Glutamatergic neuron (in vitro differentiated cells): ENCODE measurements around the gene ISG20. TPM values are rescaled to one million over a fixed set of nuclear protein-coding genes. Genes with fewer than 3 reads are reported as not detected.

Experiments used
- DNase-seq: peaks from one replicate; pipeline ENCODE4 v3.0.0; 2022
- H3K27ac Mint-ChIP-seq: one replicate; pipeline ENCODE4 v1.8.0; 2020; ENCODE audit warnings: mild to moderate bottlenecking, mixed read lengths, inconsistent platforms; ENCODE audit not compliant: unreplicated experiment
- H3K27me3 Mint-ChIP-seq: one replicate; pipeline ENCODE4 v1.8.0; 2020; ENCODE audit warnings: mild to moderate bottlenecking, moderate library complexity, mixed read lengths, inconsistent platforms; ENCODE audit not compliant: unreplicated experiment
- H3K36me3 Mint-ChIP-seq: one replicate; pipeline ENCODE4 v1.8.0; 2020; ENCODE audit warnings: mild to moderate bottlenecking, mixed read lengths, inconsistent platforms; ENCODE audit not compliant: unreplicated experiment
- H3K4me1 Mint-ChIP-seq: one replicate; pipeline ENCODE4 v1.8.0; 2020; ENCODE audit warnings: mild to moderate bottlenecking, low read depth, mixed read lengths, inconsistent platforms; ENCODE audit not compliant: unreplicated experiment
- H3K4me3 Mint-ChIP-seq: one replicate; pipeline ENCODE4 v1.8.0; 2020; ENCODE audit warnings: mild to moderate bottlenecking, mixed read lengths, inconsistent platforms; ENCODE audit not compliant: unreplicated experiment
- H3K9me3 Mint-ChIP-seq: one replicate; pipeline ENCODE4 v1.8.0; 2020; ENCODE audit warnings: mild to moderate bottlenecking, moderate library complexity, mixed read lengths, inconsistent platforms; ENCODE audit not compliant: unreplicated experiment
- CTCF ChIP-seq: fragments of 200-600 bp; sonication (generic); IDR thresholded peaks from one replicate; pipeline ENCODE4 v1.5.0; 2021; ENCODE audit not compliant: partially characterized antibody, unreplicated experiment
- total RNA-seq: library from RNA; stranded (reverse); fragmentation: NEBNext Ultra II Directional; extraction: Animal tissue kit (Norgen Biotek cat#: 25700); gene quantifications from one replicate; pipeline ENCODE4 v1.2.1, GENCODE V29; 2021; ENCODE audit not compliant: unreplicated experiment

Gene ISG20
- total RNA-seq, 1 donor from 2014 or later, result 1.1 TPM

DNA sequence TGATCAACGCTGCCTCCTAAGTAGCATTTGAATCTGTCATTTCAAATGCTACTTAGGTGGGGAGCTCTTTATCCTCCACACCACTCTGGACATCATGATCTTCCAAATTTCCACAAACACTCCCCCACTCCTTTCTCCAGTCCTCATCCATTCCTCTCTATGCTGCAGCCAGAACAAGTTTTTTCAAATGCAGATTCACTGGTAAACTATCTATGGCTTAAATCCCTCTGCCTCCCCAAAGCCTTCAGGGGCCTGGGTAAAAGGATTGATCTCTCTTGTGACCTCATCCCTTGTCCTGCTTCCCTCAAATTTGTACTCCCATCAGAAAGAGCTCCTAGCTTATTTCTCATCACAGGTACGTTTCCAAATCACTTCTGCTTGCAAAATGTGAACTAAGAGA lies 19.0 kb upstream of the ISG20 start:
- H3K9me3 Mint-ChIP-seq, result no peaks in the 10 kb centered on the region
- no peaks in the 10 kb centered on the region for H3K36me3 Mint-ChIP-seq
- no peak overlapping the region for H3K27ac Mint-ChIP-seq
- no peak for DNase-seq
- TF ChIP-seq CTCF, result no peak
- H3K27me3 Mint-ChIP-seq, result peaks cover 1% of the 10 kb centered on the region
- H3K4me1 Mint-ChIP-seq, result peaks cover 11% of the 10 kb centered on the region
- peak overlapping the region; percentile 30 for H3K4me3 Mint-ChIP-seq

DNA sequence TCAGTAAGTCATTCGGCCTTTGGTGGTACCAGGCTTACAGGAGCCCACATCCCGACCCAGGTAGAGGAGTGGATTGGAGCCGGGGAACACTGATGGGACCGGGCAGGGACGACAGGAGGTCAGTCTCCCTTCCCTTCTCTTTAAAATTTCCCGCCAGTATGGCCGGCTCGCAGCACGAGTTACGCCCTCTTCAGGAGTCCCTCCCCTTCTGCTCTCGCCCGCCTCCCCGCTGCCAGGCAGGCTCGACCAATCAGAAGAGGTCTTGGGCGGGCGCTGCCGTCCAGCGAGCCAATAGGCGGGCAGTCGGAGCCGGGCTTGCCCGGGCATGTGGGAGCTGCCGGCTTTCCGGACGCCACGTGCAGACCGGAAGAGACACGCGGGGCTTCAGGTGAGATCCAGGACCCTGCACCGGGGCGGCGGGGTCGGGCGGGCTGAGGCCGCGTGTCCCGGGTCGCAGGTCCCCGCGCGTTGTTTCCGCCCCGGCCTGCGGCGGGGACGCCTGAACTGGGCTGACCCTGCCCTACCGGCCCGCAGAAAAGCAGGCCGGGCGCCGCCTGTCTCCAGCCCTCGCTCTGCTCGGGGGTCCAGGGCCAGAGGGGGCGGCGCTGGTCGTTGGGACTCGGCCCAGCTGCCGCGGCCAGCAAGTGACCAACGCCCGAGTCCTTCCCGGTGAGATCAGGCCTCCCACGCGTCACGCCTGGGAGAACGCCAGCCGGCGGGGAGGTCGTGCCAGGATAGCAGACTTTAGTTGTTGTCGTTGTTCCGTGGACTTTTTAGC lies 17.6 kb upstream of the ISG20 start, which contains the start of gene AEN:
TSS of gene AEN (plus strand) at position 346 of the 778 bp plus-strand sequence. CDS start 4,870 bp downstream, outside the sequence.
- H3K27me3 Mint-ChIP-seq, result peaks cover 1% of the 10 kb centered on the region
- TF ChIP-seq CTCF, result no peak
- peak within 1 kb of the TSS; percentile 90 for H3K4me3 Mint-ChIP-seq
- H3K9me3 Mint-ChIP-seq, result no peaks in the 10 kb centered on the region
- peak; percentile 97 for DNase-seq
- H3K4me1 Mint-ChIP-seq, result peaks cover 11% of the 10 kb centered on the region
- H3K27ac Mint-ChIP-seq, result peak within 1 kb of the TSS; percentile 79
- no peaks in the 10 kb centered on the region for H3K36me3 Mint-ChIP-seq

DNA sequence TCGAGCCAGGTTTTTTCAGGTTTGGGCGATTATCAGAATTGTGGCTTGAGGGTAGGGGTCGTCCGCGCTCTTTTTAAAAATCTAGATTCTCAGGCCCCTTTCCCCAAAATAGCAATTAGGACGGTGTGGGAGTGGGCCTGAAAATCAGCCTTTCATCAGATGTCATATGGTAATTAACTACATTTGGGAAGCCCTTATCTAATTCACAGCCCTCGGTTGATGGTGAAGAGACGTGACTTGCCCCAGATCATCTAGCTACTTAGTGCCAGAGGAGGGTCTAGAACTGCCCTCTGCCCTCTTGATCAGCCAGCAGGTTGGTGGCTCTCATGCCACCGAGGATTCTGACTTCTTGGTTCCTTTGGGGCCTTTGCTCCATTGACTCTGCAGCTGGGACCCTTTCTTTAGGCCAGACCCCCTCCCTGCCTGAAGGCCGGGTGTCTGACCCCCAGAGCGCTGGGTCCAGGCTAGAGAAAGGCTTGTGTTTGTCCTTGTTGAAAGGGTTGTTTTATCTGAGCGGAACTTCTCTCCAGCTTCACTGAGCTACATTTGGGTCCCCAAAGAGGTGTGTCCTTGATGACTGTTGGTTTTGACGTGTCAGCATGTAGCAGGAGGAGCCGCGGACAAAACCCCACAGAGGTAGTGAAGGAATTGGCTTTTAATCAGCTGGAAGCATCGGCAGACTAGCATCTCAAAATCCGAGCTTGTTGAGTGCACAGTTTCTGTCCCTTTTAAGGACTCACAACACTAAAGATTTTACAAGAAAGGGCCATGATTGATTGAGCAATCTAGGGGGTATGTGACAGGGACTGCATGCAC lies 16.8 kb upstream of the ISG20 start:
- Mint-ChIP-seq H3K27me3 (peaks cover 1% of the 10 kb centered on the region), H3K27ac (peak overlapping the region; percentile 79), H3K36me3 (no peaks in the 10 kb centered on the region), H3K9me3 (no peaks in the 10 kb centered on the region), H3K4me1 (peaks cover 11% of the 10 kb centered on the region), H3K4me3 (peak overlapping the region; percentile 90)
- no peak for TF ChIP-seq CTCF
- no peak for DNase-seq

- no peak overlapping the region for H3K27ac Mint-ChIP-seq
- peaks cover 14% of the 10 kb centered on the region for H3K4me1 Mint-ChIP-seq
- DNase-seq, result no peak
- peak overlapping the region; percentile 90 for H3K4me3 Mint-ChIP-seq
- peaks cover 3% of the 10 kb centered on the region for H3K27me3 Mint-ChIP-seq
- no peak for TF ChIP-seq CTCF
- peaks cover 4% of the 10 kb centered on the region for H3K36me3 Mint-ChIP-seq
- no peaks in the 10 kb centered on the region for H3K9me3 Mint-ChIP-seq
These were observed 16.2 kb upstream of the ISG20 start for GRCh38 chr15:88622605-88622975.
